CD4-positive, alpha-beta T cell treated with Interleukin-15 for 1 hour (primary cell): ENCODE results near the gene HP1BP3.

Experiments
- DNase-seq: peaks from one replicate; pipeline ENCODE4 v3.0.0-alpha.2; 2020

The HP1BP3 gene

DNA sequence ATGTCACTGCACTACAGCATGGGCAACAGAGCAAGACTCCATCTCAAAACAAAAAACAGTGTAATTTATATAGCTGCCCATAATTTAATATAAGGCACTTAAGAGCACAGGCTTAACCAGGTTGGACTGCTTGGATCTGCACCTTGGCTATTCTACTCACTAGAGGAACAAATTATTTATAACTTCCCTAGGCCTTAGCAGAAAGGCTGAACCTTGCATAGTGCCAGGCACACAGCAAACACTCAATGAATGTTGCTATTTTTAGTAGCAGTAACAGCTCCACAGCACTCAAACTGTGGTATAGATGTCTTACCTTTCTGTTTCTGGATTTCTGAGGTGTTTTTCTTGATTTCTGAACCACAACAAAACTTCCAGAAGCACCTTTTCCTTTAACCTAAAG is 19.8 kb downstream of the HP1BP3 start:
- no peak for DNase-seq

DNA sequence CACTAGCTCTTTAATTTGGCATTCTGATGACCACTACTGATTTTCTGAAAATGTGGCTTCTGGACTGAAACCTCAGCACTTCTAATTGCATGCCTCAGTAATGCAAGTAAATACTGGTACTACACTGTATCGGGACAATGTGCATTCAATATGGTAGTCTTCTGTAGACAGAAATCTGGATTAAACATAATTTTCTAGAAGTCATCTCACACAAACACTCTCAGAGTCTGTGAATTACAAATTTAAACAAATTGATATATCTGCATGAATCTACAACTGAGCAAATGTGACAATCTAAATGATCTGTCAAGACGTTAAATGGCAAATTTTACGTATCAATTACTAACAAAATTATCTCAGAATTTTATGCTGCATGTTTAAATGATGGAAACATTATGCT is 23.7 kb downstream of the HP1BP3 start:
- no peak for DNase-seq

DNA sequence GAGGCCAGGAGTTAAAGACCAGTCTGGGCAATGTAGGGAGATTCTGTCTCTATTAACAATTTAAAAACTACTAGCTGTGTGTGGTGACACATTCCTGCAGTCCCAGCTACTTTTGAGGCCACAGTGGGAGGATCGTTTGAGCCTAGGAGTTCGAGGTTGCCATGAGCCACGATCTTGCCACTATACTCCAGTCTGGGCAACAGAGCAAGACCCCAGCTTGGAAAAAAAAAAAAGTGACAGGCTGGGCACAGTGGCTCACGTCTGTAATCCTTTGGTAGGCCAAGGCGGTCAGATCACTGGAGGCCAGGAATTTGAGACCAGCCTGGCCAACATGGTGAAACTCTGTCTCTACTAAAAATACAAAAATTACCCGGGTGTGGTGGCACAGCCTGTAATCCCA is 26.8 kb downstream of the HP1BP3 start:
- DNase-seq: no peak

DNA sequence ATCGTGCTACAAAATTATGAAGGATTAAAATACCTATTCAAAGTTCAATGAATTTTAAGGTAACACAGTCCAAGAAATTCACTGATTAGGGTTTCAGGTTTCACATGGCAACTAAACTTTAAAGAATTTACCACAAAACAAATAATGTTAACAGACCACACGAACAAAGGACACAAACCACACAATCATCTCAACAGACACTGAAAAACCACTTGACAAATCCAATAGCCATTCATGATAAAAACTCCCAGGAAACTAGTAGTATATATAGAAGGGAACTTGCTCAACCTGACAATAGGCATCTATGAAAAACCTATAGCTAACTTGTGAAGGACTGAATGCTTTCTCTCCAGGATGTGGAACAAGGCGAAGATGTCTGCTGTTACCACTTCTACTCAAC is 33.5 kb downstream of the HP1BP3 start:
- DNase-seq: no peak

DNA sequence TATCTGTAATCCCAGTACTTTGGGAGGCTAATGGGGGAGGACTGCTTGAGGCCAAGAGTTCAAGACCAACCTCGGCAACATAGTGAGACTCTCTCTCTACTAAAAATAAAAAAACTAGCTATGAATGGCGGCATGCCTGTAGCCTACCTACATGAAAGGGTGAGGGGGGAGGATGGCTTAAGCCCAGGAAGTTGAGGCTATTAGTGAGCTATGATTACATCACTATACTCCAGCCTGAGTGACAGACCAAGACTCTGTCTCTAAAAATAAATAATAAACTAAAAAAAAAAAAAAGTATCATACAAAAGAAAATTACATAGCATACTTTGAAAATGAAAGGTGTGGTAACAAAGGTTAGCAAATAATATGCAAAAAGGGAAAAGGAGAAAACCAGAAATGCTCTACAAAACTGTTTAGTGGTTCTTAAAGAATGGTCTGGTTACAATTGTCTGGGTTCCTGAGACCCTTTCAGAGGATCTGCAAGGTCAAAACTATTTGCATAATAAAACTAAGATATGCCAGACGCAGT is 35.6 kb downstream of the HP1BP3 start:
- DNase-seq: no peak

DNA sequence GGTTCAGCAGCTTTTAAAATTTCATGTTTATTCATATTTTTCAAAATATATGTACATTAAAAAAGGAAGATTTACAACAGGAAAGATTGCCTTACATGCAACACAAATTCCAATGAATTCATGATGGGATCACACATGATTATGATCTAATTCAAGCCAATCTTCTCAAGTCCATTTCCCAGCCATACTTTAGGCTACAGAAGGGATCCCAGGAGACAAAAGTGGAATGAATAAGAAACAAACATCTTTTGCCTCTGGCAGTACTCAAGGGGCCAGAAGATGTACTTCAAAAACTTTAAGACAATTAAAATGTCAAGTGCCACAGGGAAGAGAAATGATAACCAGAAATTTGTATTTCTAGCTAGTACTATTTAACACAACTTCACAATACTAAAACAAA is 44.4 kb downstream of the HP1BP3 start:
- DNase-seq: no peak

DNA sequence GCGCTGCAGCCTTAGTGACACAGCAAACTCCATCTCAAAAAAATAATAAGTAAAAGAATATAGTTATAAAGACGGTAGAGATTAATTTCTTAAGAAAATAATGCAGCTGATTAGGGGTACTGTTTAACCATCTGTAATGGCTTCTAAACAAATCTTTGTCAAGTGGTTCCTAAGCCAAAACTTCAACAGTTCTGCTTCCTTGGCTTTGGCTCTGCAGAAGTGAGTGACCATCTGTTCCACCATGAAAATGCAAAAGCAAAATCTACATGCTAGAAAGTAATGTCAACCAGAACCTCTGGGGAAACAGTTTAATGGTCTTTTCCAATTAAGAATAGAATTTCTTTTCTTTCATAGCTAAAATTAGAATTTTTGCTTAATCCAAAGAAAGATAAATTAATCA is 46.3 kb downstream of the HP1BP3 start:
- DNase-seq: no peak

DNA sequence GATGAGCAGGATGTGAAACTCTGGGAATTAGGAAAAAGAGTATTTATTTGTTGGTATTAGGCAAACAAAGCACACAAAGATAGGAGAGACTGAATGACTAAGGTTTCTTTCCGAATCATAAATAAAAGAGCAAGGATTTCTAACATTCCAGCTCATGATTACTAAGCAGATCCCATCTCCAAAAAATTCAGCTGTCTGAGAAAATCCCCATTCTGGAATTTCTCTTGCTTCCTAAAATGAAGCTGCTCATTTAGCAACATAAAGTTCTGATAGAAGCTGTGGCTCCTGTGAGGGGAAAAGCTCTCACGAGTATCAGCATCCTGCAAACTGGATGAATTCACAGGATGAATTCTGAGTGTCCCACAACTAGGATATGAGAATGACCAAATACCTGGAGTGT is 47.9 kb downstream of the HP1BP3 start:
- DNase-seq: no peak

DNA sequence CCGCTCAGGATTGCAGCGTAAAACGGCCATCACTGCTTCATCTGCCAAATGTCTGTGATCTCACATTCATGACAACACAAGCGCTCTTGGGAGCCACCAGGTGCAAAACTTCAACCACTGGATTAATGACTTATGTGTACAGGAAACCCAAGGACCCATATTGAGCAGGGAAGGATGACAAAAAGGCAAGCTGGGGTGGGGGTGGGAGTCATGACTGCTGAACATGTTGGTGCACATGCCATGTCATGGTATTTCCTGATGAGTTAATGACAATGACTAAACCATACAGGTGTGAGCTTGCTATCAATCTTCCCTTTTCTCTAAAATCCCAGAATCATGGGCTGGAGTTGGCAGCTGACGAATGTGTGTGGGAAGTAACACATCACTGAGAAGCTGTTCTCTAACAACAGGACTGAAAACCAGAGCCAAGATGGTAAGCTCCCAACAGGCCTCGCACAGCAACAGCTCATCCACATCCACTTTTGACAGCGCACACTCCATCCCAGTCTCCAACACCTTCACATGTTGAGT is 51.5 kb downstream of the HP1BP3 start:
- no peak for DNase-seq

DNA sequence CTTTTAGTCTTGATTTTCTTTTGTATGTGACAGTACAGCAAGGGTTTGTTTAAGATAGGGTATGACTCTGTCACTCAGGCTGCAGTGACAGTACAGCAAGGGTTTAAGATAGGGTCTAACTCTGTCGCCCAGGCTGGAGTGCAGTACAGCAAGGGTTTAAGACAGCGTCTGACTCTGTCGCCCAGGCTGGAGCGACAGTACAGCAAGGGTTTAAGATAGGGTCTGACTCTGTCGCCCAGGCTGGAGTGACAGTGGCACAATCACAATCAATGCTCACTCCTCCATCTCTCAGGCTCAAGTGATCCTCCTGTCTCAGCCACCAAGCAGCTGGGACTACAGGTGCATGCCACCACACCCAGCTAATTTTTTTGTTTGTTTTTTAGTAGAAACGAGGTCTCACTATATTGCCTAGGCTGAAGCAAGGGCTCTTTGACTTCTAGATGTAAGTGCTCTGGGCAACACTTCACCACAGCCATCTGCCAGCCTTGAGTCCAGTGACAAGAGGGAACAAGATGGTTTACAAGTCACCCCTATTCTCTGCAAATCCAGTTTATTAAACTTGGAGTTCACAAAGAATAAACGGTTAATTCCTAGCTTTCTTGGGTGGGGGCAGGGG is 53.6 kb downstream of the HP1BP3 start:
- no peak for DNase-seq

DNA sequence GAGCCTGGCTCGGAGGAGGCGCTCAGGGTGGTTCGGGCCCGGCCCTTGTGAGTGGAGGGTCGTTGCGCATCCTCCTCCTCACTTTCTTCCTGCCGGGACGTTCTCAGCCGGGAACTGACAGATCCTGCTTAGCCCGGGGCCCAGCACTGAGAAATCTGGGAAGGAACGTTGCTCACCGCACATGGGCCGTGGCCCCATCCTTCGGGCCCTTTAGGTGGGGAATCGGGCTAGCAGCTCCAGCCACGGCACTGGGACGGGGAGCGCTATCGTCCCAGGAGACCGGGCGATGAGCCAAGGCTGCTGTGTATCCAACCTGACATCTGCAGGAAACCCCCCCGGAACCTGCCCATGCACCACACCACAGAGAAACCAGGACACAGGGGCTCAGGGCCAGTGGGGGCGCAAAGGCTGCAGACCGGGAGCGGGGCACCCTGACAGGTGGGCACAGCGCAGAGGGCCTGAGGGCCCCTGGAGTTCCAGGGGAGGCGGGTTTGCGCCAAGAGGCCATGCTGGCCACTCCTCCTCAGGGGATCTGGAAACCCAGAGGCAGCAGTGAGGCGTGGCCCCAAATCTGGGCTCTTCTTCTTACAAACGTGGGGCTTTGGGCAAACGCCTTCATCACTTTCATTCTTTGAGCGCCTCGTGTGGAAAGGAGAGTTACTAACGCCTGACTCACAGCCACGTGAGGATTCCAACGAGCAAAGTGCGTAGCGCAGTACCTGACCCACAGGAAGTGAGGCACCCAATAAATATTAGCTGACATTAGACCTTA is 54.3 kb downstream of the HP1BP3 start, which contains the start of gene SH2D5:
TSS of gene SH2D5 (minus strand) at position 116 of the 772 bp plus-strand sequence. CDS start 4,659 bp downstream, outside the sequence.
- peak; percentile 81 for DNase-seq

DNA sequence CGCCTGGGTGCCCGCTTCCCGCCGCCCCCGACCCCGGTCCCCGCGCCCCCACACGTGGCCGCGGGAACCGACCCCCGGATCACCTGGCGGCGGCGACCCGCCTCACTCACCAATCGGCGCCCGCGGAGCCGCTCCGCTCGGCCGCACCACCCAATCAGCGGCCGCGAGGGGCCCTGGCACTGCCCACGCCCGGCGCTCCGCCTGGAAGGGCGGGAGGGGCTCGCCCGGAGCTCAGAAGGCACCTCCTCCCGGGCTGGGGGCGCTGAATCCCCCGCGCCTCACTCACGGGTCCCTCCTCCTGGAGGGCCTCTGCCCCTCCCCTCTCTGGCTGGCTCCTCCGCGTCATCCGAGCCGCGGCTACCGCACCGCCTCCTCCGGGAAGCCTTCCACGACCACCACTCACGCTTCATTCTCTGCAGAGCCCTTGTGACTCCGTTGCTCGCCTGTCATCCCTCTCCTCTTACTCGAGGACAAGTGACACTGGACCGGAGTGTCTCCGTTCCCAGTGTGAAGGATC is 55.0 kb downstream of the HP1BP3 start:
- peak; percentile 56 for DNase-seq

DNA sequence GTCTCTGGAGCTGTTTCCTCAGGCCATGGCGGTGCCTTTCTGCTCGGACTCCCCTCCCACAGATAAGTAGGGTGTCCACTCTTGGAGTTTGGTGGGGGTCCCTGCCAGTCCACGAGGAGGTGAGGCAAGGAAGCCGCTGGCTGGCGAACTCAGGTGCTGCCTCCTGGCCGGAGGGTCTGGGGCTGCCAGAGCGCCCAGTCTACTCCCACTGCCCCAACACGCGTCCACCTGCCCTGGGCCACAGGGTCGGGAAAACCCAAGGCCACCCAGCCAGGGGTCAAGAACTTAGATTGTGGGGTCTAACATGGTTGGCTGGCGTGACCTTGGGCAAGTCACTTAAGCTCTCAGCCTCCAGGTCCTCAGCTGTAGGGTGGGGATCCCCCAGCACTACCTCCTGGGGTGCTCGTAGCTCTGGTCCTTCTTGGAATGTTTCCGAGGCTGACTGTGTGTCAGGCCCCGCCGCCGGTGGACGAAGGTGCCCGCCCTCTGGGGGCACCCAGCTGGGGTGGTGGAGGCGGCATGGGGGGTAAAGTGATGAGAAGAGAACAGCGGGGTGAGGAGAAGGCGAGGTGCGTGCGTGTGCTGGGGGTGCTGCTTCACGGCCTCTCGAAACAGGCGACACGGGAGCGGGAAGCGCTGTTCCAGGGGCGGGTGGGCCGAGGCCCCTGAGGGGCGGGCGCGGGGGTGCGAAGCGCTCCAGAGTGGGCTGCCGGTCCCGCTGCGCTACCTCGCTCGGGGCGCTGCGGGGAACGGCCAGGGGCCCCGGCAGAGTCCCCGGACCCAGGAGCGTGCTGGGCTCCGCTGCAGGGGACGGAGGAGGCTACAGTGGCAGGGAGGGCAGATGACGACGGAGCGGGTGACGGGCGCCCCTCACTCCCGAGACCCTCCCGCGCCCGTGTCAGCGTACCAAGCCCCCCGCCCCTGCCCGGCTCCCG is 55.8 kb downstream of the HP1BP3 start:
- no peak for DNase-seq

DNA sequence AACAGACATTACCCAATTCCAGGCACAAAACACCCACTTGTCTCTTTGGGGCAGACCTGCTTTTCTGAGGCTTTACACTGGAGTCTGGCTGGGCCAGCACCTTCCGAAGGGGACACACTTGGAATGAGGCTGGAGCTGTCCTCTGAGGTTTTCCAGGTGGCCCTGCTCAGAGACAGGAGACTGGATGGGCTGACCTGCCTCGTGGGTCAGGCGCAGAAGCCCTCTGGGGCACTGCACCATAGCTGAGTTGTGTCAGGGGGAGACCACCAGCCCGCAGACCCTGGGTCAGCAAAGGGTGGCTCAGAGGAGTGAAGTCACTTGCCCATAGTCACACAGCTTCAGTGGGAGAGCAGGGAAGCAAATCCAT is 56.4 kb downstream of the HP1BP3 start:
- DNase-seq: no peak

DNA sequence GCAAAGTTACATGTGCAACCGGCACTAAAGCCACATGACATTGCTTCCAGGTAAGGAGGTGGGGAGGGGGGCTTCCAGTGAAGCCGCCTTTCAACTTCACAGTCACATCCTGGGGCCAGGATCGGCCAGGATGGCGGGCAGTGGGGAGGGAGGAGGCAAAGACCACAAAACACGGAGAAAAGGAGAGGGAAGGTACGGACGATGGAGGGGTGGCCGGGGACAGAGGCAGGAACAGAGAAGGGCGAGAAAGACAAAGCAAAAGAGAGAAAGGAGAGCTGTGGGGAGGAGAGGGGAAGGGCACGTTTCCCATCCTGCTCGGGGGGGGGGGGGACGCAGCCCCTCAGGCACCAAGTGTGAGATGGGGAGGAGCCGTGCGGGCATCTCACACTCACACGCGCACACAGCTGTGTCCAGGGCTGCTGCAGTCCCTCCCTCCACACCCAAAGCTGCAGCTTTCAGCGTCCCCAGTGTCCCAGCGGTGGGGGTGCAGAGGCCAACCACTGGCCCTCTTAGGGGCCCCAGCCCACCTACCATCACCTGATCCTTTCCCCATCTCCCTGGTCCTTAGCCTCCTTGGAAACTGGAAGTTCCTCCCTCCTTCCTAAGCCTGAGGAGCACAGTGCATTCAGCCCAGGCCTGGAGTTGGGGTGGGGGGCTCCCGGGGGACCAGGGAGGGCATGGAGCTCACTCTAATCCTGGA is 57.0 kb downstream of the HP1BP3 start:
- DNase-seq: no peak

DNA sequence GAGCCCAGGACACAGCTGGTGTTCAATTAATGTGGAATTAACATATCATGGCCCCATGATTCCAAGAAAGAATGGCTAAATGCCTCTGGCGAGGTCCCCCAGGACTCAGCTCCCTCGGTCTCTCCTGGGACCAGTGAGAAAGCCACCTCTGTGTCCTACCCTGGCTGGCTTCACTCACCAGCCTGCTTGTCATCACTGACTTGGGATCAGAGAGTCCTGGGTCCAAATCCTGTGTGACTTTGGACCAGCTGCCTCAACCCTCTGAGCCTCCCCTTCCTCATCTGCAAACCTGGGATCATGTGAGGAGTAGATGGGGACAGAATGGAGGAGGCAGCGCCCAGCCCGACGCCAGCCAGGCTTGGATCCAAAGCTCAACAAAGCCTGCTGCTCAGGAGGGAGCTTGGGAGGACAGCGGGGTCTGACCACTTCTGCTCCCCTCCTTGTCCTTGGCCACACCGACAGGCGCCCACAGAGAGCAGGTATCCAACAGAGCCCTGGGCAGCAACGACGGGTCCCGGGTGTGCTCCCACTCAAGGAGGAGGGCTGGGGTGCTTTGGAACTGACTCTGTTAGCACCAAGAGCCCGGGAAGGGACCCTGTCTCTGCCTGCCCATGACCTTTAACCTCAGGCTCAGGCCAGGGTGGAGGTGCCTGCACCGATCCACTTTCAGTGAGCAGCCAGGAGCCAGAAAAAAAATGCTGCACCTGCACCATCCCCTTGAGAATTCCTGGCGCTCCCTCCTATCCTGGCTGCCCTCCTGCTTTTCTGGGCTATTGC is 57.8 kb downstream of the HP1BP3 start:
- no peak for DNase-seq

DNA sequence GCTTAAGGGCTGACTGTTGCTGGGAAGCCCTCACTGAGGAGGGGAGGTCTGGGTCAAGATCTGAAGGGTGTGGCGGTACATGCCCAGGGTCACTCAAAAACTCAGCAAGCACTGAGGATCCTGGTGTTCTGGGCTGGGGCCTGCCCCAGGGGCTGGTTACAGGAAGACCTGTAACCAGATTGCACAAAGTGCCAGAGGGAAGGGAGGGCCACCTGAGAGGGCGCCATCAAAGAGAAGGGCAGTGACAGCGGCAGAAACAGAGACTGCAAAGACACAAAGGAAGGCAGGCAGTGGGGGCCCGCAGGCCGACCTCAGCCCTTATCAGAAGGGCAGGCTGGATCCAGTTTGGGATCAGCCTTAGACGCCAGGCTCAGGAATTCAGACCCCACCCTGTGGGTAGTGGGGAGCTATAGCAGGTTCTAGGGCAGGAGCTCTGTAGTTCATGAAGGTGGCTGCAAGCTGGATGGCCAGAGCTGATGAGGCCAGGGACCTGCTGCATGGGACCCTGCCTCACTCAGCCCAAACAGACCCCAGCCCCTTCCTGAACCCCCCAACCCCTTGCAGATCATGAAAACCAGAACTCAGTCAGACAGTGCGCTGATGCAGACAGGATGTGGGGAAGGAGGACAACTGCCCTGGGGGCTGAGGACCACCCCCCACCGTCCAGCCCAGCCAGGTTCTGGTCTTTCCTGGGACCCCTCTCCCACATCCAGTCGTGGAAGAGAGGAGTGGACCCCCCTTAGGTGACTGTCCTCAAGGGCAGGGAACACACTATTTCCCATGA is 58.5 kb downstream of the HP1BP3 start:
- DNase-seq: no peak

DNA sequence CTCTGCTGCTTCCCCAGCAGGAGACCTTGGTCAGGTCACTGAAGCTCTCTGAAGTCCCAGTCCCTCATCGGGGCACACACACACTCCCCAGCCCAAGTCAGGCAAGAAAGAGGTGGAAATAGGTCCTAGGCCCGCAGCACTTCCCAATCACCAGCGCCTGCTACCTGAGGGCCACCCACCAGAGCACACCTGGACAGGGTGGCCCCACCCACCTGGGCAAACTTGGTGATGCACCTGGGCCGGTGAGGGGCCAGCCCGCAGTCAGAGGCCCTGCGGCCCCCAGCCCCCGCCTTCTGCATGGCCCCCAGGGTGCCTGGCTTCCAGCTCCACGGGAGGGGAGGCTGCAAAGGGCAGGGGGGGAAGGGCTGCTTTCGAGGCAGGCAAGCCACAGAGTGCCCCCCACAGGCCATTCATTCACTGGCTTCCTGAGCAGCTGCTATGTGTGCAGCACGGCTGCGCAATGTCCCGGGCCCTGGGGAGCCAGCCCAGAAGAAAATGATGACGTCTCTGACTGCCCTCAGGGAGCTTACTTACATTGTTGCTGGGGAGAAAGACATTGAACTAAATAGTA is 59.3 kb downstream of the HP1BP3 start:
- DNase-seq: no peak

DNA sequence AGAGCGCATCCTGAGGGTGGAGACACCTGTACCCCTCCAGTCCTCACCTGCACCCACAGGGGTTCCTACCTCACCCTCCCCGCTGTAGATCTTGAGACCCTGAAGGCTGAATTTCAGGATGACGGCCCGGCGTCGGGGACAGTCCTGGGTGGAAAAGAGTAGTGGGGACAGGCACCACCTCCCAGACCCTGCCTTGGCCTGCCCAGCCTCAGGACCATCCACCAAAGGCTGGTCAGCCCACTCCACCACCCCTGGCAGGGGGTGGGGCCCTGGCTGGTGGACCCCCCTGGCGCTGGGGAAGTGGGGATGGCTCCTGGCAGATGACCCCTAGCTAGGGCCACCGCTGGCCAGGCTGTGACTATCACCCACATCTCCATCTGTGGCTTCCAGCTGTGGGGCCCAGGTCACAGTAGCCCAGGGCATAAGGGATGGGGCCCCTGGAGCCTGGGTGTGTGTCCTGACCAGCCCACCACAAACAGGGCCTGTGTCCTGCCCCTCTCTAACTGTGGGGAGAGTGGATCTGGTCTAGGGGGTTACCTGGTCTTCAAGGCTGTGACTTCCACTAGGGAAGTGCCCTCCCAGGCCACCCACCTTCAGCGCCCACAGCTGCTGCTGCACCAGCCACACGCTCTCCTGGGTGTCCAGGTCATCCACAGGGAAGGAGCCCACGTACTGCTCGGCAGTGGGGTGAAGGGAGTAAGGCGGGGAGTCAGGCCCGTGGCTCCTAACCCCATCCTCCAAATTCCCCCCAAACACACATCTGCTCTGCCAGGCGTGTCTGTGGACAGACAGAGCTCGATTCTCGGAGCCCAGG is 60.0 kb downstream of the HP1BP3 start:
- no peak for DNase-seq
